HCT116 (cell line): ENCODE data around the gene RAPGEF2. TPM values are rescaled to one million over a fixed set of nuclear protein-coding genes. Genes with fewer than 3 reads are reported as not detected.

Experiments
- ATAC-seq: fragments of 200-7000 bp; cut with Tn5 transposase; 2 replicates; pipeline ENCODE4 v1.9.1; 2020; ENCODE audit warnings: mild to moderate bottlenecking, moderate library complexity
- BruUV-seq: library from RNA; stranded (reverse); fragments of 400-500 nt; replicated peaks from 2 replicates; lab custom pipeline; 2021; lab: Mats Ljungman, UMichigan
- CTCF ChIA-PET: fragments of 300-600 bp; sonication (Branson Sonifier 250); formaldehyde crosslinking; loops from one replicate; lab custom pipeline; 2021; ENCODE audit warnings: antibody characterized with exemption; lab: Charles Lee
- POLR2A ChIA-PET: fragments of 300-600, 350-600 bp; sonication (Branson Sonifier 250); formaldehyde crosslinking; loops from one replicate; lab custom pipeline; 2021; ENCODE audit warnings: antibody characterized with exemption; lab: Charles Lee
- RAD21 ChIA-PET, 2 experiments: fragments of 300-600 bp; sonication (Branson Sonifier 250); formaldehyde crosslinking; loops; one replicate each; lab custom pipeline; 2023; ENCODE audit warnings: low total read pairs in 2 of 2; ENCODE audit not compliant: uncharacterized antibody in 2 of 2, unreplicated experiment in 2 of 2, low non-redundant PET in 1 of 2; lab: Charles Lee
- DNase-seq: peaks from one replicate; pipeline ENCODE4 v3.0.0-alpha.2; 2010; ENCODE audit warnings: low read depth, low spot score
- H2AFZ ChIP-seq: fragments of 200-600 bp; shearing (Covaris generic), sonication (generic); 2 replicates; pipeline ENCODE4 v1.6.1; 2017; ENCODE audit warnings: low read depth, mixed run types, mixed read lengths, antibody characterized with exemption, low read length; ENCODE audit not compliant: poor library complexity, severe bottlenecking
- H3K27ac ChIP-seq: 2 replicates; pipeline ENCODE4 v1.5.1; 2012; ENCODE audit warnings: low read depth, low read length
- H3K27me3 ChIP-seq: fragments of 200-600 bp; sonication (generic); 2 replicates; pipeline ENCODE4 v1.6.1; 2016; ENCODE audit warnings: mixed run types, low read length, mixed read lengths; ENCODE audit not compliant: insufficient read depth
- H3K36me3 ChIP-seq, 2 experiments: fragments of 200-500 bp in 1 of 2; fragments of 200-600 bp in 1 of 2; sonication (Bioruptor generic) in 1 of 2; sonication (generic) in 1 of 2; 2 replicates each; pipeline versions ENCODE4 v1.5.1 to v1.6.1; 2014 to 2016; ENCODE audit warnings: low read length in 2 of 2, inconsistent platforms in 1 of 2, mixed read lengths in 1 of 2, mixed run types in 1 of 2; ENCODE audit not compliant: insufficient read depth in 2 of 2, control insufficient read depth in 1 of 2
- H3K4me1 ChIP-seq, 2 experiments: fragments of 200-600 bp in 1 of 2; sonication (generic) in 1 of 2; 2 replicates each; pipeline versions ENCODE4 v1.5.1 to v1.6.1; 2012 to 2017; ENCODE audit warnings: low read length in 2 of 2, inconsistent platforms in 1 of 2, mild to moderate bottlenecking in 1 of 2, mixed read lengths in 1 of 2, mixed run types in 1 of 2, moderate library complexity in 1 of 2; ENCODE audit not compliant: insufficient read depth in 2 of 2, control insufficient read depth in 1 of 2
- H3K4me2 ChIP-seq: fragments of 200-600 bp; sonication (generic); 2 replicates; pipeline ENCODE4 v1.6.1; 2017; ENCODE audit warnings: mixed run types, low read length, mixed read lengths
- H3K4me3 ChIP-seq, 2 experiments: fragments of 200-600 bp in 1 of 2; sonication (generic) in 1 of 2; replicated peaks in 1 of 2; 2 replicates each; pipeline ENCODE4 v1.5.1; 2011 to 2016; ENCODE audit warnings: low read length in 2 of 2, control low read depth in 1 of 2, low read depth in 1 of 2, mild to moderate bottlenecking in 1 of 2, mixed read lengths in 1 of 2, mixed run types in 1 of 2
- H3K79me2 ChIP-seq: fragments of 200-600 bp; sonication (generic); 2 replicates; pipeline ENCODE4 v1.6.1; 2017; ENCODE audit warnings: mild to moderate bottlenecking, mixed run types, low read length, moderate library complexity, mixed read lengths; ENCODE audit not compliant: insufficient read depth
- H3K9ac ChIP-seq: fragments of 200-600 bp; sonication (generic); 2 replicates; pipeline ENCODE4 v1.6.1; 2016; ENCODE audit warnings: low read length, mixed read lengths
- H3K9me2 ChIP-seq: fragments of 200-600 bp; sonication (generic), shearing (Covaris generic); 2 replicates; pipeline ENCODE4 v1.6.1; 2017; ENCODE audit warnings: mixed run types, mild to moderate bottlenecking, moderate library complexity; ENCODE audit not compliant: insufficient read depth
- H3K9me3 ChIP-seq, 2 experiments: fragments of 200-500 bp in 1 of 2; fragments of 200-600 bp in 1 of 2; sonication (Bioruptor generic) in 1 of 2; sonication (generic) in 1 of 2; 2 replicates each; pipeline ENCODE4 v1.6.1; 2014 to 2017; ENCODE audit warnings: low read length in 2 of 2, mixed read lengths in 2 of 2, inconsistent platforms in 1 of 2, low read depth in 1 of 2, mild to moderate bottlenecking in 1 of 2, mixed run types in 1 of 2, moderate library complexity in 1 of 2; ENCODE audit not compliant: control insufficient read depth in 1 of 2, insufficient read depth in 1 of 2
- H4K20me1 ChIP-seq: fragments of 200-600 bp; sonication (generic), shearing (Covaris generic); 2 replicates; pipeline ENCODE4 v1.6.1; 2017; ENCODE audit warnings: mixed run types, mild to moderate bottlenecking, moderate library complexity; ENCODE audit not compliant: insufficient read depth
- CEBPB ChIP-seq: IDR thresholded peaks from 2 replicates; pipeline ENCODE4 v1.6.1; 2012; ENCODE audit warnings: low read depth
- CTCF ChIP-seq, 3 experiments: fragments of 200-600 bp in 1 of 3; sonication (generic) in 1 of 3; IDR thresholded peaks in 2 of 3; conservative IDR thresholded peaks in 1 of 3; 2 replicates each; pipeline ENCODE4 v1.5.1; 2012 to 2017; ENCODE audit warnings: low read depth in 2 of 3, low read length in 2 of 3, antibody characterized with exemption in 1 of 3, borderline replicate concordance in 1 of 3, control low read depth in 1 of 3, mild to moderate bottlenecking in 1 of 3, mixed read lengths in 1 of 3, mixed run types in 1 of 3, moderate library complexity in 1 of 3; ENCODE audit not compliant: insufficient read depth in 1 of 3
- EGR1 ChIP-seq: IDR thresholded peaks from 2 replicates; pipeline ENCODE4 v1.6.1; 2012; ENCODE audit warnings: low read depth
- ELF1 ChIP-seq: IDR thresholded peaks from 2 replicates; pipeline ENCODE4 v1.6.1; 2012; ENCODE audit warnings: low read depth, borderline replicate concordance
- EZH2 ChIP-seq: fragments of 200-600 bp; sonication (generic); IDR thresholded peaks from 2 replicates; pipeline ENCODE4 v1.6.1; 2017; ENCODE audit warnings: antibody characterized with exemption, mixed run types
- EZH2phosphoT487 ChIP-seq: fragments of 200-600 bp; IDR thresholded peaks from 2 replicates; pipeline ENCODE4 v1.6.1; 2018; ENCODE audit warnings: antibody characterized with exemption, borderline replicate concordance
- FOSL1 ChIP-seq: IDR thresholded peaks from 2 replicates; pipeline ENCODE4 v1.6.1; 2012; ENCODE audit warnings: low read depth
- JUND ChIP-seq: IDR thresholded peaks from 2 replicates; pipeline ENCODE4 v1.6.1; 2012
- MAX ChIP-seq: IDR thresholded peaks from 2 replicates; pipeline ENCODE4 v1.6.1; 2012
- POLR2A ChIP-seq: IDR thresholded peaks from 2 replicates; pipeline ENCODE4 v1.7.0; 2011; ENCODE audit warnings: borderline replicate concordance; ENCODE audit not compliant: insufficient read depth, insufficient read length; ENCODE audit errors: extremely low read depth
- SIN3A ChIP-seq: IDR thresholded peaks from 2 replicates; pipeline ENCODE4 v1.6.1; 2012; ENCODE audit warnings: low read depth
- SRF ChIP-seq: IDR thresholded peaks from 2 replicates; pipeline ENCODE4 v1.6.1; 2012; ENCODE audit warnings: low read depth
- TCF7L2 ChIP-seq: IDR thresholded peaks from 2 replicates; pipeline ENCODE4 v1.7.0; 2011; ENCODE audit warnings: borderline replicate concordance, inconsistent platforms; ENCODE audit not compliant: insufficient read depth, insufficient read length; ENCODE audit errors: extremely low read depth
- YY1 ChIP-seq: IDR thresholded peaks from 2 replicates; pipeline ENCODE4 v1.6.1; 2011; ENCODE audit warnings: low read length, low read depth, moderate library complexity, mild to moderate bottlenecking; ENCODE audit not compliant: insufficient replicate concordance; ENCODE audit errors: extremely low read depth
- intact Hi-C: fragments of 100-400 bp; cut with micrococcal nuclease; formaldehyde crosslinking; loops from 2 replicates; pipeline ENCODE4 v1.10.0; 2022
- total RNA-seq: library from RNA; stranded (reverse); gene quantifications from one replicate; pipeline ENCODE4 v1.2.1, GENCODE V29; 2021; ENCODE audit not compliant: unreplicated experiment
- TF ChIP-seq, protein P1 (sequence below): IDR thresholded peaks from 2 replicates; pipeline ENCODE4 v1.6.1; 2012; ENCODE audit warnings: low read depth

The RAPGEF2 gene
- total RNA-seq, 1 experiment from 2014 or later = 21.2 TPM

DNA sequence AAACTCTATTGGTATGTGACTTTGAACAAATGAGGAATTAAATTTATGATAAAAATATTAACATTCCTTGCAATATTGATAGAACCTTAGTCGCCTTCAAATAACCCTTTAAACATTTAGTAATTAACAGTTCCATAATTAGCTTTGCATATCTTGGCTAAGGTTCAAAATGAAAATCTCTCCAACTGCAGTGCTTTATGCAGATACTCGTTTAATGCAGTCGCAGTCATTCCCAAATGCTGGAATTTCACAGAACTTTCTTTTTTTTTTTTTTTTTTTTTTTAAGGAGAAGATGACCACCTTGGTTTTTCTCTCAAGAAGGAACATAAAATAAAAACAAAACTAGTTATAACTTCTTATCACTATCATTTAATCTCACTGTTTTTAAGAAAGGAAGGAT, 5.2 kb downstream of the RAPGEF2 start (continued):
- TF ChIP-seq YY1 = no peak

GRCh38 chr4:159110961-159111360, 8.1 kb downstream of the RAPGEF2 start:
- DNase-seq (no peak), ATAC-seq (no peak)
- Histone ChIP-seq H4K20me1 (no peaks in the 10 kb centered on the region), H3K79me2 (peaks cover 56% of the 10 kb centered on the region), H3K4me3 (no peak overlapping the region), H3K4me1 (no peaks in the 10 kb centered on the region), H3K36me3 (no peaks in the 10 kb centered on the region), H3K4me2 (no peak overlapping the region), H3K27ac (no peak overlapping the region), H3K9me3 (no peaks in the 10 kb centered on the region), H3K27me3 (no peaks in the 10 kb centered on the region), H3K9ac (no peak overlapping the region), H3K9me2 (no peaks in the 10 kb centered on the region), H2AFZ (no peak overlapping the region)
- TF ChIP-seq EZH2 (no peak), MAX (no peak), TCF7L2 (no peak), CEBPB (no peak), CTCF (IDR thresholded peaks at IDR 0.05 in 2 of 3, conservative IDR thresholded peaks at IDR 0.05 in 1 of 3; ENCODE audit: borderline replicate concordance in 1 of 3, insufficient read depth in 1 of 3, low read depth in 2 of 3, low read length in 2 of 3) (no peak), POLR2A (no peak), SIN3A (no peak), FOSL1 (no peak), EGR1 (no peak), SRF (no peak), JUND (no peak), ELF1 (no peak), EZH2phosphoT487 (no peak)
- TF ChIP-seq, protein P1, sequence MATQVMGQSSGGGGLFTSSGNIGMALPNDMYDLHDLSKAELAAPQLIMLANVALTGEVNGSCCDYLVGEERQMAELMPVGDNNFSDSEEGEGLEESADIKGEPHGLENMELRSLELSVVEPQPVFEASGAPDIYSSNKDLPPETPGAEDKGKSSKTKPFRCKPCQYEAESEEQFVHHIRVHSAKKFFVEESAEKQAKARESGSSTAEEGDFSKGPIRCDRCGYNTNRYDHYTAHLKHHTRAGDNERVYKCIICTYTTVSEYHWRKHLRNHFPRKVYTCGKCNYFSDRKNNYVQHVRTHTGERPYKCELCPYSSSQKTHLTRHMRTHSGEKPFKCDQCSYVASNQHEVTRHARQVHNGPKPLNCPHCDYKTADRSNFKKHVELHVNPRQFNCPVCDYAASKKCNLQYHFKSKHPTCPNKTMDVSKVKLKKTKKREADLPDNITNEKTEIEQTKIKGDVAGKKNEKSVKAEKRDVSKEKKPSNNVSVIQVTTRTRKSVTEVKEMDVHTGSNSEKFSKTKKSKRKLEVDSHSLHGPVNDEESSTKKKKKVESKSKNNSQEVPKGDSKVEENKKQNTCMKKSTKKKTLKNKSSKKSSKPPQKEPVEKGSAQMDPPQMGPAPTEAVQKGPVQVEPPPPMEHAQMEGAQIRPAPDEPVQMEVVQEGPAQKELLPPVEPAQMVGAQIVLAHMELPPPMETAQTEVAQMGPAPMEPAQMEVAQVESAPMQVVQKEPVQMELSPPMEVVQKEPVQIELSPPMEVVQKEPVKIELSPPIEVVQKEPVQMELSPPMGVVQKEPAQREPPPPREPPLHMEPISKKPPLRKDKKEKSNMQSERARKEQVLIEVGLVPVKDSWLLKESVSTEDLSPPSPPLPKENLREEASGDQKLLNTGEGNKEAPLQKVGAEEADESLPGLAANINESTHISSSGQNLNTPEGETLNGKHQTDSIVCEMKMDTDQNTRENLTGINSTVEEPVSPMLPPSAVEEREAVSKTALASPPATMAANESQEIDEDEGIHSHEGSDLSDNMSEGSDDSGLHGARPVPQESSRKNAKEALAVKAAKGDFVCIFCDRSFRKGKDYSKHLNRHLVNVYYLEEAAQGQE = no peak
- RAD21 ChIA-PET = no interaction called here
- BruUV-seq = no TSS peak
- POLR2A ChIA-PET = no interaction called here
- intact Hi-C loops = no loop called here
- CTCF ChIA-PET = no interaction called here
